ENCODE results near the gene GPR87. TPM values are rescaled to one million over a fixed set of nuclear protein-coding genes. Genes with fewer than 3 reads are reported as not detected.

The GPR87 gene
- total RNA-seq, 1 donor from 2014 or later, result 2.9 TPM

DNA sequence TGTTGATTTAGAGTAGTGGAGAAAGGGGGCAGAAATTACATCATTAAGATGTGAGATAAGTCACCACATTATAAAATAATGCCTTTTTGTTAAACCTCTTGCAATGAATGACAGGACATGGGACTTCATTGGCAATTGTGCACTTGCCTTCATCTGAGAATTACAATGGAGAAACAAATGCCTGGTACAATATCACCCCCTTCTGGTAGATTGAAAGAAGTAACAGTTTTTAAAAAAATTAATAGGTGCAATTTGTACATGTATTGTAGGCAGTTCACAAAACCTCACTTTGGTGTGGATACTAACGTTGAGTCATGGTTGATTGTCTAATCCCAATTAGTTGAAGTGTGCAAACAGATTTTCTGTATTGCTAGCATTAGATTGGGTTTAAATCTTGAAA, 33.7 kb downstream of the GPR87 start:
- H3K36me3 Mint-ChIP-seq, result no peaks in the 10 kb centered on the region
- no peak overlapping the region for H3K27ac Mint-ChIP-seq
- H3K9me3 Mint-ChIP-seq, result no peaks in the 10 kb centered on the region
- H3K4me1 Mint-ChIP-seq, result peaks cover 45% of the 10 kb centered on the region
- DNase-seq (ENCODE audit: low spot score in 2 of 2, unreplicated experiment in 2 of 2), result no peak
- TF ChIP-seq, protein P1, sequence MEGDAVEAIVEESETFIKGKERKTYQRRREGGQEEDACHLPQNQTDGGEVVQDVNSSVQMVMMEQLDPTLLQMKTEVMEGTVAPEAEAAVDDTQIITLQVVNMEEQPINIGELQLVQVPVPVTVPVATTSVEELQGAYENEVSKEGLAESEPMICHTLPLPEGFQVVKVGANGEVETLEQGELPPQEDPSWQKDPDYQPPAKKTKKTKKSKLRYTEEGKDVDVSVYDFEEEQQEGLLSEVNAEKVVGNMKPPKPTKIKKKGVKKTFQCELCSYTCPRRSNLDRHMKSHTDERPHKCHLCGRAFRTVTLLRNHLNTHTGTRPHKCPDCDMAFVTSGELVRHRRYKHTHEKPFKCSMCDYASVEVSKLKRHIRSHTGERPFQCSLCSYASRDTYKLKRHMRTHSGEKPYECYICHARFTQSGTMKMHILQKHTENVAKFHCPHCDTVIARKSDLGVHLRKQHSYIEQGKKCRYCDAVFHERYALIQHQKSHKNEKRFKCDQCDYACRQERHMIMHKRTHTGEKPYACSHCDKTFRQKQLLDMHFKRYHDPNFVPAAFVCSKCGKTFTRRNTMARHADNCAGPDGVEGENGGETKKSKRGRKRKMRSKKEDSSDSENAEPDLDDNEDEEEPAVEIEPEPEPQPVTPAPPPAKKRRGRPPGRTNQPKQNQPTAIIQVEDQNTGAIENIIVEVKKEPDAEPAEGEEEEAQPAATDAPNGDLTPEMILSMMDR (IDR thresholded peaks at IDR 0.05; ENCODE audit: unreplicated experiment), result peak; percentile 82
- no peaks in the 10 kb centered on the region for H3K27me3 Mint-ChIP-seq (ENCODE audit: low read depth)
- H3K4me3 Mint-ChIP-seq, result no peak overlapping the region

DNA sequence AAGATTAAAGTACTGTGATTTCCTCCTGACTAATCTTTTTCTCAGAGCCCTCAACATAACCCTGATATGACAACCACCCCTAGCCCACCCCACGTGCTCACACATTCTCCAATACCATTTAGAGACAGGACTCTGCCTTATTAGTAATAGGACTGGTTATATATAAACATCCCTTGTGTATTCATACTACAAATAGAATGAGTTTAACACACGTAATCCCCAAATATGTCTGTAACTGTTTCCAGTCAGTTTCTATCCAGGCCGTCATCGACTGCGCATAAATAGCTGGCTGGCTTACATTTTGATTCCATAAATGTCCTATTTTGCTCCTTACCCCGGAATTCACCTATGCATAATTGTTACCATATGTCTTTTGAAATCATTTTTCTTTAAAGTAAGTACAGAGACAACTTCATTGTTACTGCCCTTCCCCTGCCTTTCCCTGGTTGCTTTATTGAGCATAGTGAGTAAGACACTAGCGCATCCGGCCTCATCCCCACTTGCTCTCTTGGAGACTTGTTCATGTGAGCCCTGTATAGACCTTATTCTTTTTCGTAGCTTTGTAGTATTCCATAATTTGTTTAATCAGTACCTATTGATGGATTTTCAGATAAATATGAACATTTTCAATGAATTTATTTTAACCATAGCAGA, 34.8 kb downstream of the GPR87 start:
- Mint-ChIP-seq H3K9me3 (no peaks in the 10 kb centered on the region), H3K36me3 (no peaks in the 10 kb centered on the region), H3K27ac (peak overlapping the region; percentile 34), H3K4me3 (no peak overlapping the region), H3K27me3 (ENCODE audit: low read depth) (no peaks in the 10 kb centered on the region), H3K4me1 (peaks cover 37% of the 10 kb centered on the region)
- TF ChIP-seq, protein P1 (IDR thresholded peaks at IDR 0.05; ENCODE audit: unreplicated experiment), result no peak
- no peak for DNase-seq (ENCODE audit: low spot score in 2 of 2, unreplicated experiment in 2 of 2)

DNA sequence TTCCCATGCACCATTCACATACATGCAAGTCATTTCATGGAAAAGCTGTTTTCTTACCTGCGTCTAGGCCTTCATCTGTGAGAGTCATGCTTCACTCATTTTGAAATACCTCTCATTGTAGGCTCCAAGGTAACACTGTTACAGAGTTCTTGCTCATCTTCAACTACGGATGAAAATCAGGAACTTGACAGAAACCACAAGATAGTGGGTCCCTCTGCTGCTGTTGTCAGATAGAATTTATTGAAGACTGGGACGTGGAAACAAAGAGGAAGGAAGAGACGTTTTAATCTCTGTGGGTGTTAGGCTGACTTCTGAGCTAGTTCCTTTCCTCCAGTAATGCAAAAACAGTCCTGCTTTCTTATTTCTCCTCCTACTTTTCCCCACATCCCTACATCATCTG, 38.4 kb downstream of the GPR87 start, which contains the start of gene P2RY14:
TSS of gene P2RY14 (minus strand) at position 313 of the 400 bp plus-strand sequence. CDS start 64,226 bp downstream, outside the sequence.
- Mint-ChIP-seq H3K4me3 (no peak within 1 kb of the TSS), H3K9me3 (no peaks in the 10 kb centered on the region), H3K36me3 (no peaks in the 10 kb centered on the region), H3K27ac (no peak within 1 kb of the TSS), H3K4me1 (peaks cover 31% of the 10 kb centered on the region), H3K27me3 (ENCODE audit: low read depth) (no peaks in the 10 kb centered on the region)
- TF ChIP-seq, protein P1 (IDR thresholded peaks at IDR 0.05; ENCODE audit: unreplicated experiment), result no peak
- no peak for DNase-seq (ENCODE audit: low spot score in 2 of 2, unreplicated experiment in 2 of 2)

DNA sequence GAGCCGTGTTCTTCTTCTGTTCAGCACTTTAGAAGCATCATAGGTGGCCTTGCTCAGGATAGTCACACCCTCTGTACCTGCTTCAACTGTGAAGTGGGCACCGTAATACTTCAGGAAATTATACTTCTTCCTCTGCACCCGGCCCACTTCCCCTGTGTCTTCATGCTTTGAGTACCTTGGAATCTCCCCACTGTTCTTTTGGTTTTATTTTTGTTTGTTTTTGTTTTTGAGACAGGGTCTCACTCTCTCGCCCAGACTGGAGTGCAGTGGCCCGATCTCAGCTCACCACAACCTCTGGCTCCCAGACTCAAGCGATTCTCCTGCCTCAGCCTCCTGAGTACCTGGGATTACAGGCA, 40.0 kb downstream of the GPR87 start:
- Mint-ChIP-seq H3K27me3 (ENCODE audit: low read depth) (no peaks in the 10 kb centered on the region), H3K27ac (no peak overlapping the region), H3K4me3 (no peak overlapping the region), H3K36me3 (no peaks in the 10 kb centered on the region), H3K9me3 (no peaks in the 10 kb centered on the region), H3K4me1 (peaks cover 17% of the 10 kb centered on the region)
- DNase-seq (ENCODE audit: low spot score in 2 of 2, unreplicated experiment in 2 of 2), result no peak
- TF ChIP-seq, protein P1 (IDR thresholded peaks at IDR 0.05; ENCODE audit: unreplicated experiment), result no peak

DNA sequence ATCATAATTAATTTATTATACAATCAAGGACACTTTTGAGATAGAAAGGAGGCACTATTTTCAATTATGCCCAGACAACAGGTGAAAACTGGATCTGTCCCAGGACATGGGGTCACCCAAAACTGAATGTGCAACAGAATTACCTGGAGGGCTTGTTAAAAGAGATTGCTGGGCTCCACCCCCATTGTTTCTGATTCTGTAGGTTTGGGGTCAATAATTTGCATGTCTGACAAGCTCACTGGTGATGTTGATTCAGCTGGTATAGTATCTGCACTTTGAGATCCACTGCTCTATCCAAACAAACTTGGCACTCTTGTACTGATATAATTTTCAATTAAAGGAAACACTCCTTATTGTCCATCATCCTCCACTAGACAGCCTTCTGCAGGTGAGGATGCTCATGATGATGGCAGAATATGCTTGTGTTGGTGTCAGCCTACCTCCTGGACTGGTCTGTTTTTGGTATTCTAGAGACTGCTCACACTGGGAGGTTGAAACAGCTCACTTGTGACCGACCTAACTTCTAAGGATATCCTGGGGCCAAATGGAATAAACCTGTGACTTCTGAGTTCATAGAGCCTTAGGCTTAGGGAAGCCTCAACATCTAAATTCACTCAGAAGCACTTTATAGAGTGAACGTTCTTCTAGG, 40.5 kb downstream of the GPR87 start:
- Mint-ChIP-seq H3K36me3 (no peaks in the 10 kb centered on the region), H3K9me3 (no peaks in the 10 kb centered on the region), H3K4me1 (peaks cover 15% of the 10 kb centered on the region), H3K4me3 (no peak overlapping the region), H3K27me3 (ENCODE audit: low read depth) (no peaks in the 10 kb centered on the region), H3K27ac (no peak overlapping the region)
- DNase-seq (ENCODE audit: low spot score in 2 of 2, unreplicated experiment in 2 of 2), result no peak
- TF ChIP-seq, protein P1 (IDR thresholded peaks at IDR 0.05; ENCODE audit: unreplicated experiment), result no peak
